ENCODE measurements around the gene SLC25A46. TPM values are rescaled to one million over a fixed set of nuclear protein-coding genes. Genes with fewer than 3 reads are reported as not detected.
A peak's percentile ranks its signal among the peaks of the same experiment; 100 is the strongest.
"Not testable (repeated sequence)": the region's sequence is repeated elsewhere in the genome, so short reads cannot be mapped to it uniquely, and the experiment has no call there.

The SLC25A46 gene
- total RNA-seq, 1 donor from 2014 or later, result 54.9 TPM

GRCh38 chr5:110769000-110769681, 30.3 kb downstream of the SLC25A46 start:
- DNase-seq (ENCODE audit: low read depth), result no peak
- no peak overlapping the region for H3K4me3 ChIP-seq (ENCODE audit: low read depth, low read length)
- no peaks in the 10 kb centered on the region for H3K36me3 ChIP-seq (ENCODE audit: control insufficient read depth, insufficient read depth, low read length)
- TF ChIP-seq, protein P1, sequence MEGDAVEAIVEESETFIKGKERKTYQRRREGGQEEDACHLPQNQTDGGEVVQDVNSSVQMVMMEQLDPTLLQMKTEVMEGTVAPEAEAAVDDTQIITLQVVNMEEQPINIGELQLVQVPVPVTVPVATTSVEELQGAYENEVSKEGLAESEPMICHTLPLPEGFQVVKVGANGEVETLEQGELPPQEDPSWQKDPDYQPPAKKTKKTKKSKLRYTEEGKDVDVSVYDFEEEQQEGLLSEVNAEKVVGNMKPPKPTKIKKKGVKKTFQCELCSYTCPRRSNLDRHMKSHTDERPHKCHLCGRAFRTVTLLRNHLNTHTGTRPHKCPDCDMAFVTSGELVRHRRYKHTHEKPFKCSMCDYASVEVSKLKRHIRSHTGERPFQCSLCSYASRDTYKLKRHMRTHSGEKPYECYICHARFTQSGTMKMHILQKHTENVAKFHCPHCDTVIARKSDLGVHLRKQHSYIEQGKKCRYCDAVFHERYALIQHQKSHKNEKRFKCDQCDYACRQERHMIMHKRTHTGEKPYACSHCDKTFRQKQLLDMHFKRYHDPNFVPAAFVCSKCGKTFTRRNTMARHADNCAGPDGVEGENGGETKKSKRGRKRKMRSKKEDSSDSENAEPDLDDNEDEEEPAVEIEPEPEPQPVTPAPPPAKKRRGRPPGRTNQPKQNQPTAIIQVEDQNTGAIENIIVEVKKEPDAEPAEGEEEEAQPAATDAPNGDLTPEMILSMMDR (IDR thresholded peaks at IDR 0.05; ENCODE audit: insufficient read depth, low read length, poor library complexity, severe bottlenecking), result no peak
- no peaks in the 10 kb centered on the region for H3K27me3 ChIP-seq (ENCODE audit: control insufficient read depth, insufficient read depth, low read length)

- no peaks in the 10 kb centered on the region for H3K36me3 ChIP-seq (ENCODE audit: control insufficient read depth, insufficient read depth, low read length)
- no peak overlapping the region for H3K4me3 ChIP-seq (ENCODE audit: low read depth, low read length)
- no peaks in the 10 kb centered on the region for H3K27me3 ChIP-seq (ENCODE audit: control insufficient read depth, insufficient read depth, low read length)
- TF ChIP-seq, protein P1 (IDR thresholded peaks at IDR 0.05; ENCODE audit: insufficient read depth, low read length, poor library complexity, severe bottlenecking), result no peak
- no peak for DNase-seq (ENCODE audit: low read depth)
Observed at GRCh38 chr5:110770286-110770685, 31.5 kb downstream of the SLC25A46 start.

GRCh38 chr5:110784901-110785300, 46.1 kb downstream of the SLC25A46 start:
- Histone ChIP-seq H3K36me3 (ENCODE audit: control insufficient read depth, insufficient read depth, low read length) (no peaks in the 10 kb centered on the region), H3K27me3 (ENCODE audit: control insufficient read depth, insufficient read depth, low read length) (no peaks in the 10 kb centered on the region), H3K4me3 (ENCODE audit: low read depth, low read length) (no peak overlapping the region)
- no peak for DNase-seq (ENCODE audit: low read depth)
- TF ChIP-seq, protein P1 (IDR thresholded peaks at IDR 0.05; ENCODE audit: insufficient read depth, low read length, poor library complexity, severe bottlenecking), result no peak

GRCh38 chr5:110785356-110785755, 46.5 kb downstream of the SLC25A46 start:
- no peaks in the 10 kb centered on the region for H3K36me3 ChIP-seq (ENCODE audit: control insufficient read depth, insufficient read depth, low read length)
- no peak overlapping the region for H3K4me3 ChIP-seq (ENCODE audit: low read depth, low read length)
- DNase-seq (ENCODE audit: low read depth), result no peak
- H3K27me3 ChIP-seq (ENCODE audit: control insufficient read depth, insufficient read depth, low read length), result no peaks in the 10 kb centered on the region
- TF ChIP-seq, protein P1 (IDR thresholded peaks at IDR 0.05; ENCODE audit: insufficient read depth, low read length, poor library complexity, severe bottlenecking), result no peak

GRCh38 chr5:110788006-110788405, 49.2 kb downstream of the SLC25A46 start:
- H3K36me3 ChIP-seq (ENCODE audit: control insufficient read depth, insufficient read depth, low read length); H3K4me3 ChIP-seq (ENCODE audit: low read depth, low read length); H3K27me3 ChIP-seq (ENCODE audit: control insufficient read depth, insufficient read depth, low read length); DNase-seq (ENCODE audit: low read depth): not testable (repeated sequence)

- TF ChIP-seq, protein P1 (IDR thresholded peaks at IDR 0.05; ENCODE audit: insufficient read depth, low read length, poor library complexity, severe bottlenecking), result peak; percentile 3
- H3K36me3 ChIP-seq (ENCODE audit: control insufficient read depth, insufficient read depth, low read length), result no peaks in the 10 kb centered on the region
- DNase-seq (ENCODE audit: low read depth), result no peak
- H3K4me3 ChIP-seq (ENCODE audit: low read depth, low read length), result no peak overlapping the region
- H3K27me3 ChIP-seq (ENCODE audit: control insufficient read depth, insufficient read depth, low read length), result no peaks in the 10 kb centered on the region
Observed at GRCh38 chr5:110790673-110791072, 51.9 kb downstream of the SLC25A46 start.
